CD4-positive, alpha-beta memory T cell (primary cell): ENCODE results near the gene DDAH2. TPM values are rescaled to one million over a fixed set of nuclear protein-coding genes. Genes with fewer than 3 reads are reported as not detected.

Source experiments
- CTCF ChIA-PET: fragments of 350-600 bp; sonication (Branson Sonifier 250); formaldehyde crosslinking; loops from one replicate; lab custom pipeline; 2021; ENCODE audit warnings: inconsistent platforms; ENCODE audit not compliant: partially characterized antibody; lab: Charles Lee
- POLR2A ChIA-PET: fragments of 350-600 bp; sonication (Branson Sonifier 250); formaldehyde crosslinking; loops from one replicate; lab custom pipeline; 2021; ENCODE audit not compliant: partially characterized antibody; lab: Charles Lee
- DNase-seq, 5 donors: peaks; one replicate each; pipeline versions ENCODE4 v3.0.0 to v3.0.0-alpha.2; 2020 to 2022; ENCODE audit warnings: mixed read lengths in 1 of 5
- H3K27ac ChIP-seq: one replicate; pipeline ENCODE4 v1.7.0; 2013; ENCODE audit warnings: low read depth, low read length
- H3K27me3 ChIP-seq: 2 replicates; pipeline ENCODE4 v1.7.0; 2013; ENCODE audit warnings: mild to moderate bottlenecking, low read length, moderate library complexity; ENCODE audit not compliant: insufficient read depth
- H3K36me3 ChIP-seq: 2 replicates; pipeline ENCODE4 v1.7.0; 2013; ENCODE audit warnings: mild to moderate bottlenecking, low read length, moderate library complexity; ENCODE audit not compliant: insufficient read depth
- H3K4me1 ChIP-seq: 2 replicates; pipeline ENCODE4 v1.7.0; 2013; ENCODE audit warnings: mild to moderate bottlenecking, low read length, moderate library complexity; ENCODE audit not compliant: insufficient read depth
- H3K4me3 ChIP-seq, 2 donors: one replicate each; pipeline ENCODE4 v1.7.0; 2013; ENCODE audit warnings: low read length in 2 of 2, mild to moderate bottlenecking in 1 of 2
- H3K9me3 ChIP-seq, 2 donors: one replicate each; pipeline ENCODE4 v1.7.0; 2013; ENCODE audit warnings: low read length in 2 of 2, control low read depth in 1 of 2; ENCODE audit not compliant: control insufficient read depth in 1 of 2
- H3K27ac Mint-ChIP-seq, 7 donors: one replicate each; pipeline ENCODE4 v1.8.0; 2020 to 2021; ENCODE audit warnings: mixed read lengths in 7 of 7, mild to moderate bottlenecking in 6 of 7, inconsistent platforms in 3 of 7, moderate library complexity in 3 of 7
- H3K27me3 Mint-ChIP-seq, 2 donors: one replicate each; pipeline ENCODE4 v1.8.0; 2020 to 2021; ENCODE audit warnings: mixed read lengths in 2 of 2
- H3K36me3 Mint-ChIP-seq, 2 donors: one replicate each; pipeline ENCODE4 v1.8.0; 2020 to 2021; ENCODE audit warnings: mixed read lengths in 2 of 2, inconsistent platforms in 1 of 2, mild to moderate bottlenecking in 1 of 2
- H3K4me1 Mint-ChIP-seq, 4 donors: one replicate each; pipeline ENCODE4 v1.8.0; 2020 to 2021; ENCODE audit warnings: mixed read lengths in 4 of 4, mild to moderate bottlenecking in 1 of 4
- H3K4me3 Mint-ChIP-seq, 8 donors: one replicate each; pipeline ENCODE4 v1.8.0; 2020 to 2021; ENCODE audit warnings: mixed read lengths in 8 of 8, mild to moderate bottlenecking in 7 of 8, moderate library complexity in 6 of 8, inconsistent platforms in 3 of 8
- H3K9me3 Mint-ChIP-seq, 8 donors: one replicate each; pipeline ENCODE4 v1.8.0; 2020 to 2021; ENCODE audit warnings: mixed read lengths in 8 of 8, mild to moderate bottlenecking in 5 of 8, inconsistent platforms in 3 of 8, moderate library complexity in 1 of 8
- intact Hi-C: fragments of 100-400 bp; cut with micrococcal nuclease; formaldehyde crosslinking; loops from one replicate; pipeline ENCODE4 v1.15.1; 2023
- polyA plus RNA-seq, 2 donors: library from polyadenylated mRNA; unstranded; fragments of 300-500 nt; fragmentation: Illumina TruSeq; gene quantifications; one replicate each; pipeline ENCODE4 v1.2.3, GENCODE V29; 2021
- total RNA-seq, 2 experiments: library from RNA; stranded (reverse); gene quantifications; one replicate each; pipeline ENCODE4 v1.2.3, GENCODE V29; 2021

Gene DDAH2
- total and polyA plus RNA-seq, 4 experiments from 2014 or later: 5.4 to 19.8 (median 11.9) TPM

- no peak overlapping the region for H3K4me3 Mint-ChIP-seq
- H3K36me3 Mint-ChIP-seq: peaks cover 5 to 11% of the 10 kb centered on the region in 2 donors
- CTCF ChIA-PET: no interaction called here
- H3K27ac ChIP-seq: no peak overlapping the region
- peaks cover 0 to 5% (median 3%) of the 10 kb centered on the region in 4 donors for H3K4me1 Mint-ChIP-seq
- H3K36me3 ChIP-seq: no peaks in the 10 kb centered on the region
- H3K27me3 ChIP-seq: no peaks in the 10 kb centered on the region
- no peaks in the 10 kb centered on the region for H3K9me3 ChIP-seq
- no peak overlapping the region for H3K4me3 ChIP-seq
- DNase-seq: no peak
- peak overlapping the region in 1 of 7 donors; percentile 12 for H3K27ac Mint-ChIP-seq
- POLR2A ChIA-PET: no interaction called here
- no peaks in the 10 kb centered on the region for H3K4me1 ChIP-seq
- no peaks in the 10 kb centered on the region for H3K9me3 Mint-ChIP-seq
- intact Hi-C loops: no loop called here
- no peaks in the 10 kb centered on the region for H3K27me3 Mint-ChIP-seq
These were observed 33.9 kb upstream of the DDAH2 start for GRCh38 chr6:31762878-31763618.

GRCh38 chr6:31762356-31762755 lies 33.3 kb upstream of the DDAH2 start, which contains the start of gene SAPCD1:
TSS of gene SAPCD1 (plus strand) at chr6:31762656. CDS start at chr6:31763055, 399 bp downstream.
- no peak within 1 kb of the TSS for H3K4me3 Mint-ChIP-seq
- Histone ChIP-seq H3K27me3 (no peaks in the 10 kb centered on the region), H3K9me3 (no peaks in the 10 kb centered on the region), H3K27ac (no peak within 1 kb of the TSS), H3K4me3 (no peak within 1 kb of the TSS), H3K4me1 (no peaks in the 10 kb centered on the region), H3K36me3 (no peaks in the 10 kb centered on the region)
- no peak for DNase-seq
- H3K36me3 Mint-ChIP-seq: peaks cover 5 to 11% of the 10 kb centered on the region in 2 donors
- ChIA-PET POLR2A (no interaction called here), CTCF (no interaction called here)
- peak within 1 kb of the TSS in 3 of 7 donors; percentile 12 to 55 (median 32) for H3K27ac Mint-ChIP-seq
- no peaks in the 10 kb centered on the region for H3K9me3 Mint-ChIP-seq
- H3K27me3 Mint-ChIP-seq: no peaks in the 10 kb centered on the region
- intact Hi-C loops: no loop called here
- peaks cover 0 to 5% (median 3%) of the 10 kb centered on the region in 4 donors for H3K4me1 Mint-ChIP-seq

GRCh38 chr6:31761343-31761742 lies 32.2 kb upstream of the DDAH2 start:
- Mint-ChIP-seq H3K9me3 (no peaks in the 10 kb centered on the region), H3K27me3 (no peaks in the 10 kb centered on the region), H3K4me3 (no peak overlapping the region), H3K36me3 (peaks cover 5 to 11% of the 10 kb centered on the region in 2 donors), H3K27ac (peak overlapping the region in 1 of 7 donors; percentile 35), H3K4me1 (peaks cover 0 to 5% (median 3%) of the 10 kb centered on the region in 4 donors)
- POLR2A ChIA-PET: no interaction called here
- Histone ChIP-seq H3K9me3 (no peaks in the 10 kb centered on the region), H3K27ac (no peak overlapping the region), H3K4me3 (no peak overlapping the region), H3K36me3 (no peaks in the 10 kb centered on the region), H3K27me3 (no peaks in the 10 kb centered on the region), H3K4me1 (no peaks in the 10 kb centered on the region)
- intact Hi-C loops: no loop called here
- CTCF ChIA-PET: no interaction called here
- no peak for DNase-seq

- Histone ChIP-seq H3K4me3 (no peak overlapping the region), H3K4me1 (no peaks in the 10 kb centered on the region), H3K36me3 (no peaks in the 10 kb centered on the region), H3K27me3 (no peaks in the 10 kb centered on the region), H3K9me3 (no peaks in the 10 kb centered on the region), H3K27ac (no peak overlapping the region)
- peaks cover 0 to 5% (median 3%) of the 10 kb centered on the region in 4 donors for H3K4me1 Mint-ChIP-seq
- H3K36me3 Mint-ChIP-seq: peaks cover 5 to 11% of the 10 kb centered on the region in 2 donors
- POLR2A ChIA-PET: no interaction called here
- no peak for DNase-seq
- H3K27me3 Mint-ChIP-seq: no peaks in the 10 kb centered on the region
- intact Hi-C loops: no loop called here
- no peak overlapping the region for H3K4me3 Mint-ChIP-seq
- CTCF ChIA-PET: no interaction called here
- no peaks in the 10 kb centered on the region for H3K9me3 Mint-ChIP-seq
- peak overlapping the region in 2 of 7 donors; percentile 35 to 60 for H3K27ac Mint-ChIP-seq
These were observed 31.7 kb upstream of the DDAH2 start for GRCh38 chr6:31760790-31761189.

GRCh38 chr6:31758281-31758680 lies 29.2 kb upstream of the DDAH2 start:
- Mint-ChIP-seq H3K4me3 (no peak overlapping the region), H3K27me3 (no peaks in the 10 kb centered on the region), H3K36me3 (peaks cover 5 to 11% of the 10 kb centered on the region in 2 donors), H3K9me3 (no peaks in the 10 kb centered on the region), H3K4me1 (peaks cover 0 to 5% (median 0%) of the 10 kb centered on the region in 4 donors), H3K27ac (peak overlapping the region in 3 of 7 donors; percentile 10 to 72 (median 38))
- ChIA-PET CTCF (interaction anchor here (2.0 kb wide), 1 partner anchor 12 kb away, joined by 11 read pairs; no protein-coding TSS in a partner anchor), POLR2A (interaction anchor here (1.6 kb wide), 1 partner anchor 18 kb away, joined by 3 read pairs; the partner anchor contains the start of gene MSH5)
- no peak overlapping the region for H3K4me3 ChIP-seq
- no peaks in the 10 kb centered on the region for H3K27me3 ChIP-seq
- no peak overlapping the region for H3K27ac ChIP-seq
- H3K36me3 ChIP-seq: no peaks in the 10 kb centered on the region
- H3K4me1 ChIP-seq: no peaks in the 10 kb centered on the region
- intact Hi-C loops: no loop called here
- no peak for DNase-seq
- no peaks in the 10 kb centered on the region for H3K9me3 ChIP-seq

- CTCF ChIA-PET: interaction anchor here (1.3 to 1.5 kb wide), 2 partner anchors 38 to 62 kb away, joined by 3 read pairs; no protein-coding TSS in a partner anchor
- Histone ChIP-seq H3K27me3 (no peaks in the 10 kb centered on the region), H3K4me1 (no peaks in the 10 kb centered on the region), H3K9me3 (no peaks in the 10 kb centered on the region), H3K27ac (no peak overlapping the region), H3K36me3 (no peaks in the 10 kb centered on the region), H3K4me3 (no peak overlapping the region)
- Mint-ChIP-seq H3K9me3 (no peaks in the 10 kb centered on the region), H3K4me3 (no peak overlapping the region), H3K4me1 (peaks cover 0 to 4% (median 2%) of the 10 kb centered on the region in 4 donors), H3K27ac (no peak overlapping the region), H3K36me3 (no peaks in the 10 kb centered on the region), H3K27me3 (no peaks in the 10 kb centered on the region)
- intact Hi-C loops: no loop called here
- DNase-seq: no peak
- POLR2A ChIA-PET: no interaction called here
These were observed 23.7 kb upstream of the DDAH2 start for GRCh38 chr6:31752739-31753319.

- Mint-ChIP-seq H3K4me3 (no peak overlapping the region), H3K27me3 (no peaks in the 10 kb centered on the region), H3K36me3 (no peaks in the 10 kb centered on the region), H3K4me1 (peaks cover 0 to 8% (median 2%) of the 10 kb centered on the region in 4 donors), H3K9me3 (no peaks in the 10 kb centered on the region), H3K27ac (no peak overlapping the region)
- ChIA-PET CTCF (interaction anchor here (0.9 to 1.1 kb wide), 2 partner anchors 19 to 21 kb away, joined by 3 read pairs; no protein-coding TSS in a partner anchor), POLR2A (interaction anchor here (1.2 kb wide), 1 partner anchor 11 kb away, joined by 4 read pairs; the partner anchor contains the start of gene MSH5)
- no peaks in the 10 kb centered on the region for H3K36me3 ChIP-seq
- no peaks in the 10 kb centered on the region for H3K27me3 ChIP-seq
- H3K4me1 ChIP-seq: no peaks in the 10 kb centered on the region
- intact Hi-C loops: no loop called here
- H3K4me3 ChIP-seq: no peak overlapping the region
- DNase-seq: no peak
- H3K27ac ChIP-seq: no peak overlapping the region
- no peaks in the 10 kb centered on the region for H3K9me3 ChIP-seq
These were observed 21.4 kb upstream of the DDAH2 start for GRCh38 chr6:31750411-31751022.
